HG03378 (cell line): ENCODE measurements around the gene AGBL1.

Experiments used
- ATAC-seq: cut with Tn5 transposase; IDR thresholded peaks from one replicate; pipeline ENCODE4 v1.9.1; 2021; ENCODE audit warnings: mild to moderate bottlenecking, moderate library complexity; ENCODE audit not compliant: unreplicated experiment

AGBL1 gene

DNA sequence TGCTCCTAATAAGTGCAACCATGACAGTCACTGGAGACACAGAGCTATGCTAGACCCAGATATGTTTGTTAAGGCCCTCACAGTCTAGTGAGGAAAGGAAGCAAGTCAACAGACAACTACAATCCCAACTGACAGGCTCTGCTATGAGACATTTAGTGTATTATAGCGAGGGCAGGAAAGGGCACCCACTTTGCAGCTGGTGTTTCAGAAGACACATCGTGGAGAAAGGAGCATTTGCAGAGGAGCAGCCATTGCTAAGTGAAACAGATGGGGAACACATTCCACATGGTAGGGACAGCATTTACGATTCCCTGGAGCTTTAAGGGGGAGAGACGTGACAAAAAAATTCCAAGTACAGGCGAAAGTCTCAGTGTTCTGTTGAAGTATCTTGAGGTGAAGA, 685.6 kb downstream of the AGBL1 start:
- ATAC-seq, result no peak

DNA sequence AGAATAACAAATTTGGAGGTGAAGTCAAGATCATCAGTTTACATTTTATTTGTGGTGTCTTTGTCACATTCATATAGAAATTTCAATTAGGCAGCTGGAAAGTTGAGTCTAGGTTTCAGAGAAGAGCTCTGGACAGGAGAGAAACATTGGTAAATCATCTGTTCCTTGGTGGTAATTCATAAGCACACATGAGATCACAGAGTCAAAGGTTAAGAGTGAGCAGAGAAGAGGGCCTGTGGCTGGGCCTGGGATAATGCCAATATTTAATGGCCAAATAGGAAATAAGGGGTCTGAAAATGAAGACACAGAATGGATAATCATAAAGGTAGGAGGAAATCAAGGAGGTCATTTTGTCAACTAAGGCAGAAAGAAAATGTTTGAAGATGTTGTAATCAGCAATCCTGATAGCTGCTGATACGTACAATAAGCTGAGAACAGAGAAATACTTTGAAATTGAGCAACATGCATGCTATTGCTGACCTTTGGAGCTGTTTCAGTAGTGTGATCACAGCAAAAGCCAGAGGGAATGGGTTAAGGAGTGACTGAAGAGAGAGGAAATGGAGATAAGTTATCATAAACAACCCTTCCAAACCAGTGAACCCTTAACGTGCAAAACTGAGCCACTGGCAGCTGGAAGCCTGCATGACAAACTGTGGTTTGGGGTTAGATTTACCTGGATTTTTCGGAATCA, 692.8 kb downstream of the AGBL1 start:
- no peak for ATAC-seq

DNA sequence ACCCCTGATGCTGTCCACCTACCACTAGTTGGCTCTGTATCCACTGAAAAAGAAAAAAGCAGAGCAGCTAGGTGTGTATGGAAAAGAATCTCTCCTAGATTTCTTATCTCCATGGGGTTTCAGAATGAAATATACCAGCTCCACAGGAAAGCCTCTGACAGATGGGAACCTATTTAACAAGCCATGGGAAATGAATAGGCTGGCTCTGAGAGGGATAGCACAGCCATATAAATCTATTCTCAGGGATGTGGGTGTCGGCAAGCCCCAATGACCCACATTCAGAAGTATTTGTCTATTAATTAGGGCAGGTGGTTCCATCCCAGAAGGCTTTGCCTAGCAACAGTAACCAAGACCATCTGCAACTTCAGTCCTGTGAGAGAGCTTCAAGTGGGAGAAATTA, 694.1 kb downstream of the AGBL1 start:
- no peak for ATAC-seq

DNA sequence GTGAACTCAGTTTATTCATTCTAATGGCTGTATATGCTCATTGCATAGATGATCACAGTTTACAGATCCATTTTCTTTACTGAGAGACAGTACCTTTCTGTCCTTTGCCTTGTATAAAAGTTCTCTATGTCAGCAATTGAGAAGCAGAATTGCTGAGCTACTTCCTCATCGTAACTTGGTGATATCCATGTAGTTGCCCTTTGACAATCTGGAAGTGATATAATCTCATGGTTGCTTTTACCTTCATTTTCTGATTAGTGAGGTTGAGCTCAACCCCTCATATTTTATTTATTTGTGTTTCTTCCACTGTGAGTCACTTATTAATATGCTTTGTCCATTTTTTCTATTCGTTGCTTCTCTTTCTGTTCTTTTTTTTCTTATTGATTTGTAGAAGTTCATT, 696.5 kb downstream of the AGBL1 start:
- no peak for ATAC-seq

DNA sequence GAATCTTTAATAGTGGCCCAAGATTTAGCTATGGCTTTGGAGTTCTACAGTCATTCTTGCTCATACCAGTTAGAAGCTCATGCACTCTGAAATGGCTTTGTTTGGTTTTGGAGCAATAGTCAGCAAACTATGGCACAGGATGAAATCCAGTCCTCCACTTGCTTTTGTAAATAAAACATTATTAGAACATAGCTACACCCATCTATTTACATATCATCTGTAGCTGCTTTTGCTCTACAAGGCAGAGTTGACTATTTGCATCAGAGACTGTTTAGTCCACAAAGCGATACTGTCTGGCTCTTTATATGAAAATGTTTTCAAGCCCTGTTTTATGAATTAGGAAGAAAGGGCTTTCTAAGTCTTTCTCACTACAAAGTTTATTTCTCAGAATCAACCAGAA, 716.9 kb downstream of the AGBL1 start:
- ATAC-seq, result no peak

DNA sequence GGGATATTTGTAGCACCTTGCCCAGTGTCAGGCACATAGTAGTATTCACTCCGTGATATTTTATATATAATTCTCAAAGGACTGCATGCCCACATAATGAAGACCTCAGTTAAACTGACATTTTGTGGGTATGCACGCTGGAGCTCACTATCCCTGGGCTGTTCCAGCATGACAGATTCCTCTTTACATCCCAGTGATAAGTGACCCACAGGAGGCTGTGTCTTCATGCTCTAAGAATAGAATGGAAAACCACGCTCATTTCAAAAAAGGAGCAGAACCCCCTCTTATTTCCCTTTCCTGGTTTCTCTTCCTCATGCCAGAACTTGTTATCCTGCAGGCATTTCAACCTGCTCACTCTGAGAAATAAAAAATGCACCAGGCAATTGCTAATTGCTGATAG, 717.5 kb downstream of the AGBL1 start:
- no peak for ATAC-seq

DNA sequence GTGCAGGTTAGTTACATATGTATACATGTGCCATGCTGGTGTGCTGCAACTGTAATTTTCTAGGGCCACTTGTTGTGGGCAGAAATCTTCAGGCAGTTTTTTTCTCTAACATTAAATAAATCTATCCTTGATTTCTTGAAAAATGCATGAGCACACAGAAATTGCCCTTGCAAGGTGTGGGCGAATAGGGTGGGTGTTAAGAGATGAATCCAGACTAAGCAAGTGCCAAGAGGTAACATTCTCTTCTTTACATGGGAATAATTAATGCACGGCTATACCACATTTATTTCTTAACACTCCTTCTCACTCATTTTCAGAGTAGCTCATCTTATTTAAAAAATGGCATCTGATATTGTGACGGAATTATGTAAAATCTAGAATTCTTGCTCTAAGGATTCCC, 719.6 kb downstream of the AGBL1 start:
- no peak for ATAC-seq

DNA sequence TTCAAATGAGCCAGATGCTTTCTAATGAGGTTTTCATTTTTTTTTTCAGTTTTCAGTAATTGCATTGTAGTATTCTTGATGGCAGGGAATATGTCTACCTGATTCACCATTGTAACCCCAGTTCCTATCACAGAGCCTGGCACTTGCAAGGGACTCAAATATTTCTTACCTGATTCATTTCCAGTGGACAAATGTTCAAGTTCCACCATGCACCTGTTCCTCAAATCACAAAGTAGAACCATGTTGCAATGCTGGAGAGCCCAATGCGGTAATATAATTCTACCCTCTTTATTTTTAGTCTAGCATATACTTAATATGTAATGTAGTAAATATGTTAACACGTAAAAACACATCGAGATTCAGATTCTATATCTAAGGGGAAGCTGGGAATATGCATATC, 722.6 kb downstream of the AGBL1 start:
- no peak for ATAC-seq

DNA sequence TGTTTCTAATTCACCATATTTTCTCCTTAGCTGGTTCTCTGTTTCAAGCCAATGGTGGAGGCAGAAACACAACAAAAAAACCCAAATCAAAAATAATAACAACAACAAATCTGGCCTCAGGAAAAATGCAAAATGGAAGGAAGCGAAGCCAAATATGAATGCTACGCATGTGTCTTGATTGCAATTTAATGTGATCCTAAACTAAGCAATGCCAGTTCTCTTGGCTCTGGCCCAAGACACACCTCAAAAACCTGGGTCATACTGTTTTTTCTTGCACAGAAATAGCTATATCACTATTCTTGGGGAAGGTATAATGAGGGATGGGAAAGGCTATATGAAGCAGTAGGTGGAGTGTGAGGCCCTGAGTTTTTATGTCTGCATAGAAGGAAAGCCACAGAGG, 724.7 kb downstream of the AGBL1 start:
- ATAC-seq, result no peak

DNA sequence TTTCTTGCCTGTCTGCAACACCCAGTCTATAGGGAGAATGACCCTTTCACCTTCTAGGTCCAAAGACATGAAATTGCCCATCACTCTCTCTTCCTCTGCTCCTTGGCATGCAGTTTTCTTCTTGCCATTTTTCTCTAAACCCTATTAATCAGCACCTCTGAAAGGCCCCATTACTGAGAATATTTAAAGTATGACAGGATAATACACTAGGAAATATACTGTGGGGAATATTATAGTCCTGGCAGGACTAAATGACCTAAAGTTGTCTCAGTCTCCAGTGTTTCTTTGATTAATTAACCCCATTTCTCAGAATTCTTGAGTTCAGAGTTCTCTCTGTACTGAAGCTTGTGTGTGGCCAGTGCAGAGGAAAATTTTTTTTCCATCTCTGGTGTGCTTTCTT, 730.7 kb downstream of the AGBL1 start:
- ATAC-seq, result no peak

DNA sequence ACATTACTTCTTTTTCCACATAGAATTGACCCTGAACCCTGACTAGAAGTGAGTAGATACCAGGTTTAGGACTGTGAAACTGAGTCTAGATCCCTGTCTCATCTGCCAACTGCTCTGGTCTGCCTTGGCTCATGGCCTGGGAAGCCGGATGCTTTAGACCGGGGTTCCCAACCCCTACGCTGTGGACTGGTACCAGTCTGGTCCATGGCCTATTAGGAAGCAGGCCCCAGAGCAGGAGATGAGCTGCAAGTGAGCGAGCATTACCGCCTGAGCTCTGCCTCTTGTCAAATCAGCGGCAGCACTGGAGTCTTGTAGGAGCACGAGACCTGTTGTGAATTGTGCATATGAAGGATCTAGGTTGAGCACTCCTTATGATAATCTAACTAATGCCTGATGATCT, 734.2 kb downstream of the AGBL1 start:
- no peak for ATAC-seq

DNA sequence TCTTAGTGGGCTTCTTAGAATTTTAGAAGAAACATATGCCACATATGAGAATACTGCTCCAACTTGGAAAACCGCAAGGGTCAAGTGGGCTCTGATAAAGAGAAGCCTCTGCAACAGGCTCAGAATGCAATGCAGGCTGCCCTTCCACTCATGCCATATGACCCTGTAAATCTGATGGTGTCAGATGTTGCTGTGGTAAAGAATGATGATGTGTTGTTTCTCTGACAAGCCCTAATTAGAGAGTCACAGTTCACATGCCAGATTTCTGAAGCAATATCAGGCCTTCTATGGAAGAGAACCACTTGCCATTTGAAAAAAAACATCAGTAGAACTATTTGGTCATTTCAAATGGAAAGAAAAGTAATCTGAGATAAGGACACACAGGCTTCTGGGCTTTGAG, 749.6 kb downstream of the AGBL1 start:
- ATAC-seq, result no peak

DNA sequence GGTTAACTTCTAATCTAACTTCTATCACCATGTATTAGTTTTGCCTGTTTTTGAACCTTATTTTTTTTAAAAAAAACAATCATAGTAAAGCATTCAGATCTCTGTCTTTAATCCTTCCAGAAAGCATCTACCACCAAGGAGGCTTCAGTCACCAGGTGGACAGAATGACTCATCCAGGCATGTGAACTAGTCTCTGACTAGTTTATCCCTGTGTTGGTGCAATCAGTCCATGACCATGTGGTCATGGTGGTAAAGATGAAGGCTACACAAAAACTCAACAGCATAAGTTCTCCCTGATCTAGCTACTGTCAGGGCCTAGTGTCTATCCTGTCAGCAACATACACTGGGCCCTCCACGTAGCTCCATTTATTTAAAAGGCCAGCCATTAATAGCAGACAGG, 750.6 kb downstream of the AGBL1 start:
- ATAC-seq, result no peak

DNA sequence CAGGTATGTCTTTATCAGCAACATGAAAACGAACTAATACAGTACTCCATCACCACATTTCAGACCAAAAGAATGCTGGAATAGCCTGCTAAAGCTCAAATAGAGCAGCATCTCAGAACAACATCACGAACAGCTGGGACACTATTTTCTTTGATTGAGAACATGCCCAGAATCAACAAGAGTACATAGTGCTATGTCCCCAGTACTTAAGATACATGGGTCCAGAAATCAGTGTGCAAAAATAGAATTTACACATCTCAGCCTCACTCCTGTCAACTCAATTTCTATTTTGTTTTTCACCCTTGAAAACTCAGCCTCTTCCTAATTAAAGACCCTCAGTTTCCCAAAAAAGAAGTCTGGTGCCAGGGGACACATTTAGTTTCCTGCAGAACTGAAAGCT, 753.9 kb downstream of the AGBL1 start:
- no peak for ATAC-seq

DNA sequence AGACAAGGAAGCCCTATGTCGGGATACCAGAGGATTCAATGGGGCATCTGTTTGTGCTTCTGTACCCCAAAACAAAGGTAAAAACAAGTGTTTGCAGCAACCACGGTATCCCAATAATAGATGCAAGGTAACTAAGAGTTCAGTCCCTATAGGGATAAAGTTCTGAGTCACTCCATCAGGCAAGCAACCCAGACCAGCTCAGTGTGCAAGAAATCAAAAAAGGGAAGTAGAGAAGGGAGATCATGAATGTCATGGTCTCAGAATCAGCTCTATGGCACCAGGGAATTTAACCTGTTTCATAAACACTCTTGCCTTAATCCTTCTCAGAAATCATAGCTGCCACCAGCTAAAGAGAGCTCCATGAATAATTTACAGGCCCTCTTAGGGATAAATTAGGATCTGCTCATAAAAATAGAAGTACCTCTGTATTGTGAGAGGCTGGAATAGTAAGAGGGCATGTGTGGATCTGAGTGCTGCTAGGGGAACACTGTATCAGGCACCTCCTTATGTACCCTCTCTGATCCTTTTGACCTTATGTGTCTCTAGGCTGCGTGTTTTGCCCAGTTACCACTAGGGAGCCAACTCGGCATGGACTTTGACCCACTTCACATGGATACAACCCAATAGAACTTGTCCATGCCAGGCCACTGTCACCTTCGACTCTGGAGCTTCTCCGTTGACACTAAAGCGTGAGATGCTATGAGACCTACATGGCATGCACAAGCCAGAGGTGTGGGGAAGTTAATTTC, 754.6 kb downstream of the AGBL1 start:
- ATAC-seq, result no peak

DNA sequence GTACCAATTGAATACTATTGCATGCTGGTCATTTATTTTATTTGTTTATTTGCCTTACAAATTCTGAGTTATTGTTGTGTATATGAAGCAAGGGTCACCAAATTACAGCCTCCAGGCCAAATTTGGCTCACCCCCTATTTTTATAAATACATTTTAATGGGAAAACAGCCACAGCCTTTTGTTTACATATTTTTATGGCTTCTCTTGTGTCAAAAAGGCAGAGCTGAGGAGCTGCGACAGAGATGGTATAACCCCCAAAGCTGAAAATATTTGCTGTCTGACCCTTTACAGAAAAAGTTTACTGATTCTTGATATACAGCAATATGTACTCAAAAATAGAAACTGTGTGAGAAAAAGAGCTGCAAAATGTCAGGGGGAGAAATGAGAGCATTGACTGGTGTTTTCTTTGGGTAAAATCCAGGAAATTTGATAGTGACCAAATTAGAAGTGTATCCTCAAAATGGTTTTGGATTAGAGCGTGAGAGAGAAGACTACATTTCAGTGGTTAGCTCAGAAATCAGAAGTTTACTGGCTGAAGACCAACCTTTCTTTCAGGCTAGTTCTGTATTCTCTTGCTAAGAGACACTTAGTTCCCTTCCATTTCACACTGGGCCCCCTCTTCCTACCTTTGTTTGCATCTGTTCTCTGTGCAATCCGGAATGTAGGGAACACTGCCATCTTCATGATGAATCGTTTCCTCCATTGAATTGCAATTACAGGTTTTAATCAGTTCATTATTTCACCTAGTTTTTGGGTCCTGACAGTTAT, 757.8 kb downstream of the AGBL1 start:
- ATAC-seq, result no peak

DNA sequence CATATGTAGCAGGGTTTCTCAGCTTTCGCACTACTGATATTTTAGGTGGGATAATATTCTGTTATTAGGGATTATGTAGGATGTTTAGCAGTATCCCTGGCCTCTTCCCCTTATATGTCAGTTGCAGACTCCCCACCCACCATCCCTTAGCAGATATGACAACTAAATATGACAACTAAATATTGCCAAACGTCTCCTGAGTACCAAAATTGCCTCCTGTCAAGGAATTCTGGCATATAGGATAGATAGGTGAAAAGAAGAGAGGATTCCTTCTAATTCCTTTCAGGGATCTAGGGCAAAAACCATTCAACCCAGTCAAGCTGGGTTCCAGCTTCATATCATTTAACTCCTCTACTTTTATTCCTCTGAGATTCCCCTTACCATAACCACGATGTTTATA, 759.8 kb downstream of the AGBL1 start:
- ATAC-seq, result no peak

DNA sequence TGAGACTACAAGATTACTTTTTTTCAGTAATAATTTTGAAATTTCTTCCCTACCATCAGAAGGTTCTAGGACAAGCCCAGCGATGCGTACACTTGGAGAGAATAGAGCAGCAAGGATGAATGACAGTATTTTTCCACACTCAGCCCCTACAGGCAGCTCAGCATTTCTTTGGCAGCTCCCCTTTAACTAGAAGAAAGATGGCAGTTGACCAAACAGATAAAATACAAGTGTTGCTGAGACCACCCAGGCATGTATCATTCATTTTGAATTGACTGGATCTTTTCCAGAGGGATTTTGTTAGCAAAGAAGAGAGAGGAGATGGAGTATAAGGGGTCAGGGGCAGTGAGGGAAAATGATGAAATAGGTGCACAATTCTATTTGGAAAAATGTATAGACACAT, 761.3 kb downstream of the AGBL1 start:
- no peak for ATAC-seq

DNA sequence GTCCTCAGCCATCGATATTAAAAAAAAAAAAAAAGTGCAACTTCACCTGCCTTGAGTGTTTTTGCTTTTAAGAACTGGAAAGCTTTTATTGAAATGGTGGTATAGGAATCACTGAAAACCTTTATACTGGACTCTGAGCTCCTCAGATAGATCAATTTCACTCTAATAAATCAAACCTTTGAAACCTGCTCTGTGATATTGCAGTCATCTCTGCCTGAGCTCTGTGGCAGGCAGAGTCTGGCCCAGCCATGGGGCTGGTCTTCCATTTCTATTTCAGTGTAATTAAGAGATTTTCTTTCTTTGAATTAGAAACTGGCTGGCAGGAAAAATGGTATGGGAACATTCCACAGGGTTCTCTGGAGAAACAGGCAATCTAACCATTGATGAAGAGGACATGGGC, 762.5 kb downstream of the AGBL1 start:
- no peak for ATAC-seq

DNA sequence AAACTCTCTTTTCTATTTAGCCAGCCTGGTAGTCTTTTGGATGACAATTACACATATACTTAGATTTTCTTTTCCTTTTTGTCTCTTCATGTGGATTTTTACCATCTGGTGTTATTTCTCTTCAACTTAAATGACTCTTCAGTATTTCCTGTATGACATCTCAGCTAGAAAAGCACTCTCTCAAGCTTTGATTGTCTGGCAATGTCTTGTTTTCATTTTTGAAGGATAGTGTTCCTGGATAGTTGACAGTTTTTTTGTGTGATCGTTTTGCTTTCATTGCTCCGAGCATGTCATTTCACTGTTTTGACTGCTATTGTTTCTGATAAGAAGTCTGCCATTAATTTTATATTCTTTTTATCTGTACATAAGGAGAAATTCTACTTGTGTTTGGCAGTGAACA, 766.4 kb downstream of the AGBL1 start:
- ATAC-seq, result no peak

DNA sequence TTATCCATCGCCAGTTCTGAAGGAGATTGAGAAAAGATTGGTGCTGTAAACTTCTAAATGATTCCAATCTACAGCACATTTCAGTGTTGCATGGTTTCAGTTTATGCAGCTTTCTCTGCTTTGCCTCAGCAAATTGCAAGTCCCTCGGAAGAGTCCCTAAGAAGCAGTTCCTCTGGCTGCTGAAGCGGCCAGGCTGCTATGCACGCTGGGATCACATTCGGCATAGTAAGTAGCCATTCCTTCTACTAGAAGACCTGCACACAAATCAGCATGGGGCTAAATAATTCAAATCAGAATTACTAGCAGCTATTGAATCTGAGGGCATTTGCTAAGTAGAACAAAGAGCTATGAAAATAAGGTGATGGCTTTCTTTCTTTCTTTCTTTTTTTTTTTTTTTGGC, 769.5 kb downstream of the AGBL1 start:
- ATAC-seq, result no peak
